ENCODE data around the gene SERPING1. TPM values are rescaled to one million over a fixed set of nuclear protein-coding genes. Genes with fewer than 3 reads are reported as not detected.
A peak's percentile ranks its signal among the peaks of the same experiment; 100 is the strongest.

The SERPING1 gene
- total RNA-seq, 1 experiment from 2014 or later = not detected

- H3K36me3 ChIP-seq (ENCODE audit: insufficient read depth, low read length) = no peaks in the 10 kb centered on the region
- H4K20me1 ChIP-seq (ENCODE audit: insufficient read depth, low read depth, low read length) = no peaks in the 10 kb centered on the region
- H3K4me3 ChIP-seq (ENCODE audit: low read length) = no peak overlapping the region
- H3K4me1 ChIP-seq (ENCODE audit: low read length) = peaks cover 10% of the 10 kb centered on the region
- H3K27me3 ChIP-seq (ENCODE audit: low read length) = no peaks in the 10 kb centered on the region
- H2AFZ ChIP-seq (ENCODE audit: low read length) = no peak overlapping the region
- H3K79me2 ChIP-seq (ENCODE audit: low read length) = no peaks in the 10 kb centered on the region
- H3K4me2 ChIP-seq (ENCODE audit: low read depth, low read length, poor library complexity, severe bottlenecking) = no peak overlapping the region
- H3K9me3 ChIP-seq (ENCODE audit: low read length) = no peaks in the 10 kb centered on the region
- no peak overlapping the region for H3K9ac ChIP-seq (ENCODE audit: low read length)
- no peak overlapping the region for H3K27ac ChIP-seq (ENCODE audit: low read length)
- DNase-seq = no peak
- H3K9me2 ChIP-seq (replicated peaks; ENCODE audit: insufficient read depth, low read length) = no peaks in the 10 kb centered on the region
These were observed 46.3 kb downstream of the SERPING1 start for GRCh38 chr11:57643802-57644201.

- no peak overlapping the region for H3K27ac ChIP-seq (ENCODE audit: low read length)
- H3K4me3 ChIP-seq (ENCODE audit: low read length) = no peak overlapping the region
- no peaks in the 10 kb centered on the region for H3K36me3 ChIP-seq (ENCODE audit: insufficient read depth, low read length)
- H4K20me1 ChIP-seq (ENCODE audit: insufficient read depth, low read depth, low read length) = no peaks in the 10 kb centered on the region
- no peaks in the 10 kb centered on the region for H3K9me3 ChIP-seq (ENCODE audit: low read length)
- no peaks in the 10 kb centered on the region for H3K79me2 ChIP-seq (ENCODE audit: low read length)
- H2AFZ ChIP-seq (ENCODE audit: low read length) = no peak overlapping the region
- H3K4me2 ChIP-seq (ENCODE audit: low read depth, low read length, poor library complexity, severe bottlenecking) = no peak overlapping the region
- H3K4me1 ChIP-seq (ENCODE audit: low read length) = peaks cover 17% of the 10 kb centered on the region
- H3K27me3 ChIP-seq (ENCODE audit: low read length) = no peaks in the 10 kb centered on the region; the same call in 1 of the 2 replicates
- no peak overlapping the region for H3K9ac ChIP-seq (ENCODE audit: low read length)
- no peaks in the 10 kb centered on the region for H3K9me2 ChIP-seq (replicated peaks; ENCODE audit: insufficient read depth, low read length)
- DNase-seq = peak; percentile 92
These were observed 47.5 kb downstream of the SERPING1 start for GRCh38 chr11:57644748-57645688.

GRCh38 chr11:57645689-57646085, 48.2 kb downstream of the SERPING1 start:
- Histone ChIP-seq H3K4me3 (ENCODE audit: low read length) (no peak overlapping the region), H2AFZ (ENCODE audit: low read length) (no peak overlapping the region), H3K27ac (ENCODE audit: low read length) (no peak overlapping the region), H3K4me1 (ENCODE audit: low read length) (peaks cover 11% of the 10 kb centered on the region), H3K9me3 (ENCODE audit: low read length) (no peaks in the 10 kb centered on the region), H3K9me2 (replicated peaks; ENCODE audit: insufficient read depth, low read length) (no peaks in the 10 kb centered on the region), H3K36me3 (ENCODE audit: insufficient read depth, low read length) (no peaks in the 10 kb centered on the region), H3K4me2 (ENCODE audit: low read depth, low read length, poor library complexity, severe bottlenecking) (no peak overlapping the region), H3K27me3 (ENCODE audit: low read length) (no peaks in the 10 kb centered on the region; the same call in 1 of the 2 replicates), H3K9ac (ENCODE audit: low read length) (no peak overlapping the region), H3K79me2 (ENCODE audit: low read length) (no peaks in the 10 kb centered on the region), H4K20me1 (ENCODE audit: insufficient read depth, low read depth, low read length) (no peaks in the 10 kb centered on the region)
- no peak for DNase-seq

GRCh38 chr11:57646194-57646798, 48.8 kb downstream of the SERPING1 start:
- no peaks in the 10 kb centered on the region for H3K36me3 ChIP-seq (ENCODE audit: insufficient read depth, low read length)
- H3K4me3 ChIP-seq (ENCODE audit: low read length) = no peak overlapping the region
- no peak overlapping the region for H3K9ac ChIP-seq (ENCODE audit: low read length)
- no peaks in the 10 kb centered on the region for H3K9me3 ChIP-seq (ENCODE audit: low read length)
- H3K79me2 ChIP-seq (ENCODE audit: low read length) = no peaks in the 10 kb centered on the region
- H3K4me1 ChIP-seq (ENCODE audit: low read length) = peaks cover 8% of the 10 kb centered on the region
- no peak overlapping the region for H3K27ac ChIP-seq (ENCODE audit: low read length)
- H3K27me3 ChIP-seq (ENCODE audit: low read length) = no peaks in the 10 kb centered on the region; the same call in 1 of the 2 replicates
- no peak overlapping the region for H3K4me2 ChIP-seq (ENCODE audit: low read depth, low read length, poor library complexity, severe bottlenecking)
- H3K9me2 ChIP-seq (replicated peaks; ENCODE audit: insufficient read depth, low read length) = no peaks in the 10 kb centered on the region
- H2AFZ ChIP-seq (ENCODE audit: low read length) = no peak overlapping the region
- no peak for DNase-seq
- no peaks in the 10 kb centered on the region for H4K20me1 ChIP-seq (ENCODE audit: insufficient read depth, low read depth, low read length)

- H3K4me1 ChIP-seq (ENCODE audit: low read length) = peaks cover 8% of the 10 kb centered on the region
- H2AFZ ChIP-seq (ENCODE audit: low read length) = no peak overlapping the region
- H4K20me1 ChIP-seq (ENCODE audit: insufficient read depth, low read depth, low read length) = no peaks in the 10 kb centered on the region
- no peaks in the 10 kb centered on the region for H3K36me3 ChIP-seq (ENCODE audit: insufficient read depth, low read length)
- no peaks in the 10 kb centered on the region; the same call in 1 of the 2 replicates for H3K27me3 ChIP-seq (ENCODE audit: low read length)
- H3K4me3 ChIP-seq (ENCODE audit: low read length) = no peak overlapping the region
- no peak overlapping the region for H3K9ac ChIP-seq (ENCODE audit: low read length)
- H3K9me3 ChIP-seq (ENCODE audit: low read length) = no peaks in the 10 kb centered on the region
- H3K9me2 ChIP-seq (replicated peaks; ENCODE audit: insufficient read depth, low read length) = no peaks in the 10 kb centered on the region
- no peak for DNase-seq
- no peak overlapping the region for H3K4me2 ChIP-seq (ENCODE audit: low read depth, low read length, poor library complexity, severe bottlenecking)
- H3K79me2 ChIP-seq (ENCODE audit: low read length) = no peaks in the 10 kb centered on the region
- H3K27ac ChIP-seq (ENCODE audit: low read length) = no peak overlapping the region
These were observed 49.4 kb downstream of the SERPING1 start for GRCh38 chr11:57646799-57647303.

DNA sequence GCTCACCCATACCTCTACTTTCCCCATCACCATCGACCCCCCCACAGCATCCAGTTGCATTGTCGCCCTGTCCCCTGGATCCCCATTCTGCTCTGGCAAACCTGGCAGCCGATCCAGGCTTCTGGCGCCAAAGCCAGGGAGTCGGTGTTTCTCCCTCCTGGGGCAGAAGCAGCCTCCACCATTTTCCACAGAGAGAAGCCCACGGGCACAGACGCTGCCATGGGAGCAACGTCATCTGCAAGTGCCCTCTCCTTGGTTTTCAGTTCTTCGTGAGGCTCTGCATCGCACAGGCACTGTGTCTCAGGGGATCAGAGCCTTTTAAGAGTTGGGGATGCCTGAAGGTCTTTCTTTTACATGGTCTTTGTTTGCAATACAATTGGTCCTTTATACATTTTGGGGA, 49.9 kb downstream of the SERPING1 start:
- H3K4me1 ChIP-seq (ENCODE audit: low read length) = peaks cover 8% of the 10 kb centered on the region
- H3K4me2 ChIP-seq (ENCODE audit: low read depth, low read length, poor library complexity, severe bottlenecking) = no peak overlapping the region
- H3K27ac ChIP-seq (ENCODE audit: low read length) = no peak overlapping the region
- H3K9me3 ChIP-seq (ENCODE audit: low read length) = no peaks in the 10 kb centered on the region
- H3K9me2 ChIP-seq (replicated peaks; ENCODE audit: insufficient read depth, low read length) = no peaks in the 10 kb centered on the region
- no peaks in the 10 kb centered on the region for H4K20me1 ChIP-seq (ENCODE audit: insufficient read depth, low read depth, low read length)
- no peak overlapping the region for H3K4me3 ChIP-seq (ENCODE audit: low read length)
- H3K36me3 ChIP-seq (ENCODE audit: insufficient read depth, low read length) = no peaks in the 10 kb centered on the region
- no peak overlapping the region for H3K9ac ChIP-seq (ENCODE audit: low read length)
- no peak for DNase-seq
- no peaks in the 10 kb centered on the region; the same call in 1 of the 2 replicates for H3K27me3 ChIP-seq (ENCODE audit: low read length)
- no peak overlapping the region for H2AFZ ChIP-seq (ENCODE audit: low read length)
- no peaks in the 10 kb centered on the region for H3K79me2 ChIP-seq (ENCODE audit: low read length)

DNA sequence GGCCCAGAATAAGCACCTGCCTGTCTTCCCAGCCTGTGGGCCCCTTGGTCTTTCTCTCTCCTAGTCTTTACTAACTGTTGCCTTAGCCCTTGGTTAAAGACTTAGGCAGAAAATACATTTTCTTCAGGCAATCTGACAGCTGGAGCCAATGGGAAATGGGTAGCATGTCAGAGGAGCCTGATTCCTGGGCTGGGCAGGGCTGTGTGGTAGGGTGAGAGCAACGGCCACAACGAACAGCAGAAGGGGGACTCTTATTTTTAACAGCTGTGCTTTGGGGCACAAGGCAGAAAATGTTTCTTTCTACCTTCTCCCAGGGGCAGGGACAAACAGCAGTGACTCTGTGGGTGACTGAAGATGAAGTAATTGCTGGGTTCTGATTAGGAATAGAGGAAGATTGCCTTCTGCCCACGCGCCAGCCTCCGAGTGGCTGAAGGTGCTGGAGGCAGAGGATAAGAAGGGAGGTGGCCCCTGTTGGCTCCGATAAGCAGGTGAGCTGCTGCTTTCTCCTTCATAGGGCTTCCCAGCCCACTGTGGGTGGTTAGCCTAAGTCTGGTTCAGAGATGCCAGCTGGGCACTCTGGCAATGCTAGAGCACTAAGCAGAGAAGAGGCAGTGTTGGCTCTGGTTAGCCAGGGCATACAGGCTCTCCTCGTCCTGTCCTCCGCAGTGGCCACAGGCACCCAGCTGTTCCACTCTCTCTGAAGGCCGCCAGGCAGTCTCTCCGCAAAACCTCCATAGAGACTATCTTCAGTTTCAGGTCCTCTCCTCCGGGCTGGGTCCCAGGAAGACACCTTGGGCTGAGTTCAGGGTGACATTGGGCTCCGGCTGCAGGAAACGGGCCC, 50.7 kb downstream of the SERPING1 start:
- H3K9me2 ChIP-seq (replicated peaks; ENCODE audit: insufficient read depth, low read length) = no peaks in the 10 kb centered on the region
- H3K9ac ChIP-seq (ENCODE audit: low read length) = no peak overlapping the region
- no peak overlapping the region for H3K4me2 ChIP-seq (ENCODE audit: low read depth, low read length, poor library complexity, severe bottlenecking)
- H3K27ac ChIP-seq (ENCODE audit: low read length) = no peak overlapping the region
- no peak overlapping the region for H3K4me3 ChIP-seq (ENCODE audit: low read length)
- no peak for DNase-seq
- no peaks in the 10 kb centered on the region; the same call in 1 of the 2 replicates for H3K27me3 ChIP-seq (ENCODE audit: low read length)
- no peaks in the 10 kb centered on the region for H3K36me3 ChIP-seq (ENCODE audit: insufficient read depth, low read length)
- H3K4me1 ChIP-seq (ENCODE audit: low read length) = peaks cover 8% of the 10 kb centered on the region
- H3K79me2 ChIP-seq (ENCODE audit: low read length) = no peaks in the 10 kb centered on the region
- no peaks in the 10 kb centered on the region for H3K9me3 ChIP-seq (ENCODE audit: low read length)
- no peaks in the 10 kb centered on the region for H4K20me1 ChIP-seq (ENCODE audit: insufficient read depth, low read depth, low read length)
- no peak overlapping the region for H2AFZ ChIP-seq (ENCODE audit: low read length)

Measured in Karpas-422 (cell line).